H1 (cell line): ENCODE results near the gene RAET1L.
"Not testable (repeated sequence)": the region's sequence is repeated elsewhere in the genome, so short reads cannot be mapped to it uniquely, and the experiment has no call there.

Experiments used
- ATF3 ChIP-seq: IDR thresholded peaks from 2 replicates; pipeline ENCODE4 v1.6.1; 2011; ENCODE audit warnings: low read depth, mild to moderate bottlenecking, low read length; ENCODE audit not compliant: insufficient read depth
- CTBP2 ChIP-seq: IDR thresholded peaks from 2 replicates; pipeline ENCODE4 v1.7.0; 2011; ENCODE audit warnings: borderline replicate concordance, mild to moderate bottlenecking, moderate library complexity, mixed read lengths, low read length; ENCODE audit not compliant: insufficient read depth, insufficient read length
- FOSL1 ChIP-seq: IDR thresholded peaks from 2 replicates; pipeline ENCODE4 v1.6.1; 2011; ENCODE audit warnings: mild to moderate bottlenecking, low read depth, low read length, moderate library complexity; ENCODE audit not compliant: insufficient read depth
- HDAC2 ChIP-seq, 2 experiments: fragments of 300-600 bp in 1 of 2; sonication (generic) in 1 of 2; IDR thresholded peaks; 2 replicates each; pipeline ENCODE4 v1.6.1; 2011 to 2012; ENCODE audit warnings: low read depth in 2 of 2, low read length in 2 of 2, mild to moderate bottlenecking in 2 of 2, moderate library complexity in 2 of 2, borderline replicate concordance in 1 of 2, inconsistent platforms in 1 of 2
- POLR2A ChIP-seq, 2 experiments: IDR thresholded peaks; 1 replicate in 1 of 2; 2 replicates in 1 of 2; pipeline ENCODE4 v1.6.1; 2011; ENCODE audit warnings: low read depth in 2 of 2, low read length in 2 of 2, mild to moderate bottlenecking in 2 of 2; ENCODE audit errors: control extremely low read depth in 1 of 2
- POLR2AphosphoS5 ChIP-seq: IDR thresholded peaks from 2 replicates; pipeline ENCODE4 v1.6.1; 2011; ENCODE audit warnings: low read depth, low read length
- TAF1 ChIP-seq: IDR thresholded peaks from 2 replicates; pipeline ENCODE4 v1.6.1; 2011; ENCODE audit warnings: mild to moderate bottlenecking, low read depth, low read length
- TEAD4 ChIP-seq: IDR thresholded peaks from 2 replicates; pipeline ENCODE4 v1.6.1; 2012; ENCODE audit warnings: low read depth, low read length, inconsistent platforms, mixed read lengths
- ZNF274 ChIP-seq: IDR thresholded peaks from 2 replicates; pipeline ENCODE4 v1.7.0; 2012; ENCODE audit warnings: low read length, borderline replicate concordance; ENCODE audit errors: extremely low read depth
- TF ChIP-seq, protein P1 (sequence below), 3 experiments: IDR thresholded peaks; 1 replicate in 2 of 3; 2 replicates in 1 of 3; pipeline versions ENCODE4 v1.5.1 to v1.6.1; 2011; ENCODE audit warnings: low read length in 3 of 3, mild to moderate bottlenecking in 3 of 3, inconsistent platforms in 2 of 3, low read depth in 1 of 3, moderate library complexity in 1 of 3; ENCODE audit not compliant: insufficient read depth in 1 of 3; ENCODE audit errors: control extremely low read depth in 1 of 3
- TF ChIP-seq, protein P2 (sequence below): IDR thresholded peaks from 2 replicates; pipeline ENCODE4 v1.6.1; 2011; ENCODE audit warnings: low read length, improper control_type of control experiment

DNA sequence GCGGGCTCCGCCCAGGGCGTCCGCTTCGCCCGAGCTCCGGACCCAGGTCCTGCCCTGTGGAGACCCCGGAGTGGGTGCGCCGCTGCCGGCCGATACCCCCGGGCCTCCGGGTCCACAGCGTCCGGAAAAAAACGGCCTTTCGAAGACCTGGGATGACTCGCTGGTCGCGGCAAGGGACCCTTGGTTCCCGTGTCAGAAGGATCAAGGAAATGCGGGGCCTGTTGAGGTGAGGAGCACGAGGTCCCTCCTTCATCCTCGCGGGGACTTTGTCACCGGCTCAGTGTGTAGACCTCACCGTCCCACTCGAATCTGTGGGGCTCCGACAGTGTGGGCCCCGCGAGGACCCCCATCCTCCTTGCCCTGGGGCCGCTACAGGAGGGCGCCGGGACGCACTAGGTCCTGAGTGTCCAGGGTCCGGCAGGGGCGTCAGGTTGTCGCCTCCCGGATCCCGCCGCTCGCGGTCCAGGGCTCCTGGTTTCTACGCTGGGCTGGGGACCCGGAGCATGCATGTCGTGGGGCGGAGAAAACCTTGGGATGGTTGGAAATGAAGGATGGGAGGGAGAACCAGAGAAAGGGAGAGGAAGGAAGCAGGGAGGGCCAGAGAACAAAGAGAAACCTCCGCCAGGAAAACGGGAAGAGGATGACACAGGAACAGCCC, 10.6 kb downstream of the RAET1L start:
- TF ChIP-seq TAF1; TEAD4; HDAC2 (IDR thresholded peaks at IDR 0.05; ENCODE audit: borderline replicate concordance in 1 of 2, low read depth in 2 of 2, low read length in 2 of 2); POLR2A (IDR thresholded peaks at IDR 0.05; ENCODE audit: control extremely low read depth in 1 of 2, low read depth in 2 of 2, low read length in 2 of 2); ATF3; ZNF274; POLR2AphosphoS5; FOSL1; CTBP2: not testable (repeated sequence)
- TF ChIP-seq, protein P1, sequence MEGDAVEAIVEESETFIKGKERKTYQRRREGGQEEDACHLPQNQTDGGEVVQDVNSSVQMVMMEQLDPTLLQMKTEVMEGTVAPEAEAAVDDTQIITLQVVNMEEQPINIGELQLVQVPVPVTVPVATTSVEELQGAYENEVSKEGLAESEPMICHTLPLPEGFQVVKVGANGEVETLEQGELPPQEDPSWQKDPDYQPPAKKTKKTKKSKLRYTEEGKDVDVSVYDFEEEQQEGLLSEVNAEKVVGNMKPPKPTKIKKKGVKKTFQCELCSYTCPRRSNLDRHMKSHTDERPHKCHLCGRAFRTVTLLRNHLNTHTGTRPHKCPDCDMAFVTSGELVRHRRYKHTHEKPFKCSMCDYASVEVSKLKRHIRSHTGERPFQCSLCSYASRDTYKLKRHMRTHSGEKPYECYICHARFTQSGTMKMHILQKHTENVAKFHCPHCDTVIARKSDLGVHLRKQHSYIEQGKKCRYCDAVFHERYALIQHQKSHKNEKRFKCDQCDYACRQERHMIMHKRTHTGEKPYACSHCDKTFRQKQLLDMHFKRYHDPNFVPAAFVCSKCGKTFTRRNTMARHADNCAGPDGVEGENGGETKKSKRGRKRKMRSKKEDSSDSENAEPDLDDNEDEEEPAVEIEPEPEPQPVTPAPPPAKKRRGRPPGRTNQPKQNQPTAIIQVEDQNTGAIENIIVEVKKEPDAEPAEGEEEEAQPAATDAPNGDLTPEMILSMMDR (IDR thresholded peaks at IDR 0.05; ENCODE audit: control extremely low read depth in 1 of 3, insufficient read depth in 1 of 3, low read depth in 1 of 3, low read length in 3 of 3) = not testable (repeated sequence)
- TF ChIP-seq, protein P2, sequence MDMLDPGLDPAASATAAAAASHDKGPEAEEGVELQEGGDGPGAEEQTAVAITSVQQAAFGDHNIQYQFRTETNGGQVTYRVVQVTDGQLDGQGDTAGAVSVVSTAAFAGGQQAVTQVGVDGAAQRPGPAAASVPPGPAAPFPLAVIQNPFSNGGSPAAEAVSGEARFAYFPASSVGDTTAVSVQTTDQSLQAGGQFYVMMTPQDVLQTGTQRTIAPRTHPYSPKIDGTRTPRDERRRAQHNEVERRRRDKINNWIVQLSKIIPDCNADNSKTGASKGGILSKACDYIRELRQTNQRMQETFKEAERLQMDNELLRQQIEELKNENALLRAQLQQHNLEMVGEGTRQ = not testable (repeated sequence)
